ENCODE results near the gene TRIML1. TPM values are rescaled to one million over a fixed set of nuclear protein-coding genes. Genes with fewer than 3 reads are reported as not detected.

TRIML1 gene, protein sequence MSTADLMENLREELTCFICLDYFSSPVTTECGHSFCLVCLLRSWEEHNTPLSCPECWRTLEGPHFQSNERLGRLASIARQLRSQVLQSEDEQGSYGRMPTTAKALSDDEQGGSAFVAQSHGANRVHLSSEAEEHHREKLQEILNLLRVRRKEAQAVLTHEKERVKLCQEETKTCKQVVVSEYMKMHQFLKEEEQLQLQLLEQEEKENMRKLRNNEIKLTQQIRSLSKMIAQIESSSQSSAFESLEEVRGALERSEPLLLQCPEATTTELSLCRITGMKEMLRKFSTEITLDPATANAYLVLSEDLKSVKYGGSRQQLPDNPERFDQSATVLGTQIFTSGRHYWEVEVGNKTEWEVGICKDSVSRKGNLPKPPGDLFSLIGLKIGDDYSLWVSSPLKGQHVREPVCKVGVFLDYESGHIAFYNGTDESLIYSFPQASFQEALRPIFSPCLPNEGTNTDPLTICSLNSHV
- total RNA-seq: not detected
- polyA plus RNA-seq: not detected
- long read RNA-seq, donor 1: 0 reads
- long read RNA-seq, donor 2: 0 reads
- long read RNA-seq, donor 3: 0 reads

DNA sequence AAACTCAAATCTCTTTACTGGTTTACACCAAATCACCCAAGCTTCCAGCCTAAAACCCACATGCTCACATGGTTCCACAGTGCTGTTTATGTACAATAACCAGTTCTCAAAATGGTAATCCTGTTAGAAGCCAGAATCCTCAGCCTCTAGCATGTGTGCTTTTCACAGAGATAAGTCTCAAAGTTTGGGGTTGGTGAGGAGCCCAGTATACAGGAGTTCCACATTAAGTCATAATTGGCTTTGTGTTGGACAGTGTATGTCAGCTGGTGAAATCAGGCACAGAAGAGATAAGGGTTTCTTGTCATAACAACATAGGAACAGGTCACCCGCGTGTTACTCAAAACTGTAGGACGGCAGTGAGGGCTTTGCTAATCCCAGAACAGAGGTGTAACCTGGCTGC, at the start of gene TRIML1:
Gene TRIML1, plus strand, starts transcription at position 301 of the 400 bp plus-strand sequence. CDS start 118 bp downstream, outside the sequence.
- Histone ChIP-seq H3K27me3 (no peaks in the 10 kb centered on the region), H3K4me1 (ENCODE audit: insufficient read depth) (no peaks in the 10 kb centered on the region), H3K27ac (no peak within 1 kb of the TSS), H3K9me3 (no peaks in the 10 kb centered on the region), H3K36me3 (no peaks in the 10 kb centered on the region), H3K4me3 (no peak within 1 kb of the TSS)
- intact Hi-C loops (cut with DNase I): no loop called here
- TF ChIP-seq EP300 (IDR thresholded peaks at IDR 0.05) (no peak), POLR2A (IDR thresholded peaks at IDR 0.05) (no peak)
- TF ChIP-seq, protein P1, sequence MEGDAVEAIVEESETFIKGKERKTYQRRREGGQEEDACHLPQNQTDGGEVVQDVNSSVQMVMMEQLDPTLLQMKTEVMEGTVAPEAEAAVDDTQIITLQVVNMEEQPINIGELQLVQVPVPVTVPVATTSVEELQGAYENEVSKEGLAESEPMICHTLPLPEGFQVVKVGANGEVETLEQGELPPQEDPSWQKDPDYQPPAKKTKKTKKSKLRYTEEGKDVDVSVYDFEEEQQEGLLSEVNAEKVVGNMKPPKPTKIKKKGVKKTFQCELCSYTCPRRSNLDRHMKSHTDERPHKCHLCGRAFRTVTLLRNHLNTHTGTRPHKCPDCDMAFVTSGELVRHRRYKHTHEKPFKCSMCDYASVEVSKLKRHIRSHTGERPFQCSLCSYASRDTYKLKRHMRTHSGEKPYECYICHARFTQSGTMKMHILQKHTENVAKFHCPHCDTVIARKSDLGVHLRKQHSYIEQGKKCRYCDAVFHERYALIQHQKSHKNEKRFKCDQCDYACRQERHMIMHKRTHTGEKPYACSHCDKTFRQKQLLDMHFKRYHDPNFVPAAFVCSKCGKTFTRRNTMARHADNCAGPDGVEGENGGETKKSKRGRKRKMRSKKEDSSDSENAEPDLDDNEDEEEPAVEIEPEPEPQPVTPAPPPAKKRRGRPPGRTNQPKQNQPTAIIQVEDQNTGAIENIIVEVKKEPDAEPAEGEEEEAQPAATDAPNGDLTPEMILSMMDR (IDR thresholded peaks at IDR 0.05): no peak
- no peak for DNase-seq
- whole genome bisulfite sequencing, 3 donors: 75 to 87% (median 86%) methylated on average over 3 of the region's 3 CpGs

DNA sequence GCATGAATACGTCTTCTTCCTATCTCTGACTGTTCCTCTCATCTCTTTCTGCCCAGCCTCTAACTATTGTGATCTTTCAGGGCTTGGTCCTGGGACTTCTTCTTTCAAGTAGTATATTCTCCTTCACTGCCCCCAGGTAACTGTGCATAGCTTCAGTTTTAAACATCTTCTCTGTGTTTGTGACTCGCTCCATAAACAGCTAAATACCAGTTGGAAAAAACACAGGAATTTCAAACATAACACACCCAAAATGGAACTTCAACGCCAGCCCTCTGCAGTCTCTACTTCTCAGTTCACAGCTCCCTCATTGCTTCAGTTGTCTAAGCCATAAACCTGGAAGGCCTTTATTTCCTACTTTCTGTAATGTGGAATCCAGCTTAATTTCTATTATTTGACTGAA, 46.4 kb upstream of the TRIML1 start:
- TF ChIP-seq, protein P1 (IDR thresholded peaks at IDR 0.05): no peak
- TF ChIP-seq EP300 (IDR thresholded peaks at IDR 0.05): no peak
- no peak for TF ChIP-seq POLR2A (IDR thresholded peaks at IDR 0.05)
- H3K27ac ChIP-seq: no peak overlapping the region
- no peaks in the 10 kb centered on the region for H3K4me1 ChIP-seq (ENCODE audit: insufficient read depth)
- no peaks in the 10 kb centered on the region for H3K27me3 ChIP-seq
- H3K36me3 ChIP-seq: no peaks in the 10 kb centered on the region
- no peak for DNase-seq
- no peaks in the 10 kb centered on the region for H3K9me3 ChIP-seq
- H3K4me3 ChIP-seq: no peak overlapping the region
- intact Hi-C loops (cut with DNase I): no loop called here
- WGBS, 3 donors: 78 to 83% (median 80%) methylated on average over 3 of the region's 3 CpGs

DNA sequence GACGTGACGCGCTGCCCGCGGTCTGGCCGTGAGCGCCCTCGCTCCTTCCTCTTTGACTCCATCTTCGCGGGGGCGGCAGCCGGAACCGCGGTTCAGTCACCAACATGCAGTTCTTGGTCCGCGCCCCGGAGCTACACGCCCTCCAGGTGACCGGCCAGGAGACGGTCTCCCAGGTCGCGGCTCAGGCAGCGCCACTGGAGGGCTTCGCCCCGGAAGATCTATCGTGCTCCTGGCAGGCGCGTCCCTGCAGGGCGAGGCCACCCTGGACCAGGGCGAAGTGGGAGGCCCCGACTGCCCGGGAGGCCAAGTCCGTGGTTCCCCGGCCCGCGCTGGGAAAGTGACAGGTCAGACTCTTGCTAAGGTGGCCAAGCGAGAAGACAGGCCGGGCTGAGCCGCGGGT, 32.8 kb upstream of the TRIML1 start:
- Histone ChIP-seq H3K36me3 (no peaks in the 10 kb centered on the region), H3K9me3 (no peaks in the 10 kb centered on the region), H3K27ac (no peak overlapping the region), H3K4me3 (no peak overlapping the region), H3K4me1 (ENCODE audit: insufficient read depth) (no peaks in the 10 kb centered on the region), H3K27me3 (no peaks in the 10 kb centered on the region)
- intact Hi-C loops (cut with DNase I): no loop called here
- TF ChIP-seq POLR2A (IDR thresholded peaks at IDR 0.05): no peak
- no peak for TF ChIP-seq EP300 (IDR thresholded peaks at IDR 0.05)
- TF ChIP-seq, protein P1 (IDR thresholded peaks at IDR 0.05): no peak
- peak in 1 of 5 donors; percentile 13 for DNase-seq
- whole genome bisulfite sequencing, 3 donors: 97 to 98% (median 98%) methylated on average over 40 of the region's 40 CpGs

DNA sequence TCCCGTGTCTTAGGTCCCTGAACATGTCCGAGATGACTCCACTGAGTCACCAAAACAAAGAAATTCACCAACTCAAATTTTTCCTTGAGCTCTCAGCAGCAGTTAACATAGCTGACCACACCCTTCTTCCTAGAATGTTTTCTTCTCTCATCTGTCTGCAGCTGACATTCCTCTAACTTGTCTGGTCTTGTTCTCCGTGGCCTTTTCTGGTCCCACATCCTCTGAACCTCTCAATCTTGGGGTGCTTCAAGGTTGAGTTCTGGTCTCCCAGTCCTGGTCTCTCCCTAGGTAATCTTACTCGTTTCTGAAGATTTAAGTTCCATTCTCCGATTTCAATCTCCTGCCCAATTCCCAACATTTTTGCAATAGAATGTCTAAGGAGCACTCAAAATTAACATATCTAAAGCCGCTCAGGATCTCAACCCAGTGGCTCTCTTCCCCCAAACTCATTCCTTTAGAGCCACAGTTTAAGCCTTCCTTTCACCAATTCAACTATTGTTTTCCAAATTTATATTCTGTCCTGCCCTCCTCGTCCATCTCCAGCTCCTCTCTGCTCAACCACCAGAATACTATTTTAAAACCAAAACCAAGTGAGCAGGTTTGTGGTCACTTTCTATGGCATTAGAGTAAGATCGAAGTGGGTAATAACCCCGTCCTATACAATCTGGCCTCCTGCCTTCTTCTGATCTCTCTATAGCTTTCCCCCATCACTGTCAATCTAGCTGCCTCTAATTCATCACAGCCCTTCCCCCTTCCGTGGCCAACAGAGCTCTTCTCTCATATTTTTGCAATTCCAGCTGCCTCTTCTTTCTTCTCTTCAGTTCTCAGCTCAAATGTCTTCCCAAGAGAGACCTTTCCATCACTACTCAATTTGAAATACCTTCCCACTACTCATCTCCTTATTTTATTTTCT, 31.1 kb upstream of the TRIML1 start:
- Histone ChIP-seq H3K27me3 (no peaks in the 10 kb centered on the region), H3K9me3 (no peaks in the 10 kb centered on the region), H3K4me1 (ENCODE audit: insufficient read depth) (no peaks in the 10 kb centered on the region), H3K36me3 (no peaks in the 10 kb centered on the region), H3K27ac (no peak overlapping the region), H3K4me3 (no peak overlapping the region)
- 54 to 64% (median 62%) methylated on average over 10 of the region's 10 CpGs for WGBS, 3 donors
- intact Hi-C loops (cut with DNase I): no loop called here
- no peak for DNase-seq
- no peak for TF ChIP-seq POLR2A (IDR thresholded peaks at IDR 0.05)
- TF ChIP-seq, protein P1 (IDR thresholded peaks at IDR 0.05): no peak
- TF ChIP-seq EP300 (IDR thresholded peaks at IDR 0.05): no peak

Measured in ovary (tissue), 10 donors.